HG03066 (cell line): Measurements from ENCODE around the gene HSPB9.

ENCODE experiments used
- ATAC-seq: cut with Tn5 transposase; IDR thresholded peaks from one replicate; pipeline ENCODE4 v1.9.1; 2021; ENCODE audit warnings: low read depth; ENCODE audit not compliant: unreplicated experiment

Gene HSPB9

GRCh38 chr17:42122371-42123303 lies at the start of gene HSPB9:
HSPB9 (plus strand) TSS chr17:42122804; CDS start chr17:42122851, 47 bp downstream.
- no peak for ATAC-seq

GRCh38 chr17:42075789-42076188 lies 46.8 kb upstream of the HSPB9 start:
- ATAC-seq, result no peak

DNA sequence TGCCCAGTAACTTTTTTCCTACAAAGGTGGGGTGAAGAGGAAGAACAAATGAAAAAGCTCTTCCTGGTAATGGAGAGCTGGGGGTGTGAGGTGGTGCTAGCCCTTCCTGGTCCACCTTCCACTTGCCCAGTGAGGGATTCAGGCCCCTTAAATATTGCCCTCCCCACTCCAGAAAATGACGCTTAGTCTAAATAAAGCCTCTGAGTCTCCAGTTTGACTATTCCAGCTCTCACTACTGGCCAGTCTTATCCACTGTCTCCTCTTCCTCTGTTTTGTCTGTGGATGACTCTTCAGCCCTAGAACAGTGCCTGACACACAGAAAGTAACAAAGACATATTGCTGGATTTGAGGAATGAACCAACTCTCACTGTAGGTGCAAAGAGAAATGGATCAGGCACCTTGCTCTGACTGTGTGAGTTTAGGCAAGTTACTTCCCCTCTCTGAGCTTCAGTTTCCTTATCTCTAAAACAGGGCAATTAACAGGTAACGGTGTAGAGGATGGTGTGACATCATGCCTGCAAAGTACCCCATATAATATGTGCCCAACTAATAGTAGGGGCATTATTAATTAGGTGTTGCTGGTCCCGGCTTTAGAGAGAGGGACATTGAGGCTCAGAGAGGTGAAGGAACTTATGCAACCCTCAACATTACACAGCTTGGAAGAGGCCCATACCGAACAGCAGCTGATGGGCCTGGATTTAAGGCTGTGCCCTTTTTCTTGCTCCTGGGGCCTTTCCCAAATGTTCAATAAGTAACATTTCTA lies 45.6 kb upstream of the HSPB9 start:
- ATAC-seq, result no peak

- ATAC-seq, result no peak
Measured at GRCh38 chr17:42077755-42078154, 44.8 kb upstream of the HSPB9 start.

GRCh38 chr17:42078396-42079043 lies 44.1 kb upstream of the HSPB9 start:
- no peak for ATAC-seq

DNA sequence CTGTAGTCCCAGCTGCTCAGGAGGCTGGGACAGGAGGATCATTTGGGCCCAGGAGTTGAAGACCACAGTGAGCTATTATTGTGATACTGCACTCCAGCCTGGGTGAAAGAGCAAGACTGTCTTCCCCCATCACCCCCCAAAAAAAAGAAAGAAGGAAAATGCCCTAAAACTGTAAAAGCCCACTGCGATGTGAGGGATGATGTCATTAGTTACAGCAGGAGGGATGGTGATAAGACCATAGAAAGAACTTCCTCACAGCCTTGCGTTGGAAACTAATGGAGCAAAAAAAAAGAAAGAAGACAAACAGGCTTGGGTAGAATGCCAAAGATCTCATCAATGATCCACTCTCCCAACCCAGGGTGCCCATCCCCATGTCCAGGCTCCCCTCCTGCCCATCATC lies 43.1 kb upstream of the HSPB9 start:
- ATAC-seq, result no peak

DNA sequence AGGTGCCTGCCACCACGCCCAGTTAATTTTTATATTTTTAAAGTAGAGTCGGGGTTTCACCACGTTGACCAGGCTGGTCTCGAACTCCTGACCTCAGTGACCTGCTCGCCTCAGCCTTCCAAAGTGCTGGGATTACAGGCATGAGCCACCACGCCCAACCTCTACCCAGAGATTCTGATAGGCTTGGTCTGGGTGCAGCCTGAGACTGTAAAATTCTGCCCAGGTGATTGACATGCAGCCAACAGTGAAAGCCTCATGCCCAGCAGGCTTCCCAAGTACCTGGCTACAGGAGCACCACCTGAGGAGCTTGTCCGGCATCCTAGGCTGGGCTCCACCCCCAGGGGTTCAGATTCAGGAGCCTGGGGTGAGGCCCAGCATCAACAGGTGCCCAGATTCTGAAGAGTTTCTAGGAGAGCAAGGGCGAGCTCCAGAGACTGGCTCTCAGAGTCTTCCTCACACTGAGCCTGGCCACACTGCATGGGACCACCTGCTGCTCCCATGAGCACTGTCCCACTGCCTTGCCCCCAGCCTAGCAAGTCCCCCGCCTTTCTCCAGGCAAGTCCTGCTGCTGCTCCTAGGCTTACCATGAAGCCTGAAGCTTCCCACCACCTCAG lies 41.0 kb upstream of the HSPB9 start:
- ATAC-seq, result no peak

- no peak for ATAC-seq
Measured at GRCh38 chr17:42087042-42087701, 35.4 kb upstream of the HSPB9 start.

- ATAC-seq, result no peak
Measured at GRCh38 chr17:42087736-42088705, 34.6 kb upstream of the HSPB9 start.

GRCh38 chr17:42088736-42089135 lies 33.9 kb upstream of the HSPB9 start:
- ATAC-seq, result no peak

- no peak for ATAC-seq
Measured at GRCh38 chr17:42090964-42091790, 31.4 kb upstream of the HSPB9 start.

GRCh38 chr17:42092939-42093338 lies 29.7 kb upstream of the HSPB9 start:
- ATAC-seq, result no peak

DNA sequence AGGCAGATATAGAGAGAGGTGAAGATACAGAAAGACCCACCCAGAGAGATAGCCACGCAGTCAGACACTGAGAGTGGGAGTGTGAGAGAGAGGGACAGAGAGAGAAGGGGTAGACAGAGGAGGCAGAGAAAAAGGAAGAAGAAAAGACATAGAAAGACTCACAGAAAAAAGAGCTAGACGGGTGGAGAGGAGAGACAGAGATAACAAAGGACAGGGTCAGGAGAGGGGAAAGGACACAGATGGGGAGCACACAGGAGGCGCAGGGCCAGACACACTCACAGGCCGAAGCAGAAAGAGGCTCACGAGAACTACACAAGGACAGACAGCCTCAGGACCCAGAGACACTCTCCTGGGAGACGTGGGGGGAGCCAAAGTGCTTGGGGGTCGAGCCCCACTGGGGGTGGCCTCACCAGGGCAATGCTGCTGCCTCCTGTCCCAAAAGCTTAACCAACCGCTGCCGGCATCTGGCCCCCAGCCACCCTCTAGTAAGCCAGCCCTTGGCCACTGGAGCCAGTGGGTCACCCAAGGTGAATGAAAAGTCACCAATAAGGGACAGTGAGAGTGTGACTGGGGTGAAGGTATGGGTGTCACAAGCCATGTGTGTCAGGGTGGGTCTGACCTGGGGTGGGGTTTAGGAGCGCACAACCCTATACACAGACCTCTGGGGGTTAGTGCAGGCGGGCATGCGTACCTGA lies 28.1 kb upstream of the HSPB9 start:
- no peak for ATAC-seq

- no peak for ATAC-seq
Measured at GRCh38 chr17:42096360-42097111, 26.1 kb upstream of the HSPB9 start.

GRCh38 chr17:42097691-42098631 lies 24.6 kb upstream of the HSPB9 start, which contains the start of gene ZNF385C:
ZNF385C (minus strand) TSS chr17:42098473; CDS start chr17:42063056, 35,417 bp downstream.
- ATAC-seq, result no peak
